ENCODE measurements around the gene OR2A12.
"Not testable (repeated sequence)": the region's sequence is repeated elsewhere in the genome, so short reads cannot be mapped to it uniquely, and the experiment has no call there.

OR2A12 gene

GRCh38 chr7:144049491-144049890, 36.6 kb upstream of the OR2A12 start:
- no peak for DNase-seq
- H3K27ac ChIP-seq: peak overlapping the region; percentile 77; the same call in 1 of the 2 replicates
- H3K27me3 ChIP-seq (ENCODE audit: insufficient read depth, low read depth, severe bottlenecking): no peaks in the 10 kb centered on the region
- no peak overlapping the region for H3K4me3 ChIP-seq (ENCODE audit: low read depth, low read length)
- TF ChIP-seq CTCF (IDR thresholded peaks at IDR 0.05; ENCODE audit: low read depth, low read length): no peak
- no peaks in the 10 kb centered on the region for H3K9me3 ChIP-seq (ENCODE audit: severe bottlenecking)
- no peaks in the 10 kb centered on the region for H3K36me3 ChIP-seq

GRCh38 chr7:144050093-144050492, 36.0 kb upstream of the OR2A12 start:
- H3K27ac ChIP-seq: peak overlapping the region; percentile 77
- TF ChIP-seq CTCF (IDR thresholded peaks at IDR 0.05; ENCODE audit: low read depth, low read length): no peak
- H3K9me3 ChIP-seq (ENCODE audit: severe bottlenecking): no peaks in the 10 kb centered on the region
- no peaks in the 10 kb centered on the region for H3K27me3 ChIP-seq (ENCODE audit: insufficient read depth, low read depth, severe bottlenecking)
- peak; percentile 75 for DNase-seq
- no peaks in the 10 kb centered on the region for H3K36me3 ChIP-seq
- no peak overlapping the region; the same call in 1 of the 2 replicates for H3K4me3 ChIP-seq (ENCODE audit: low read depth, low read length)

GRCh38 chr7:144050884-144051283, 35.2 kb upstream of the OR2A12 start:
- not testable (repeated sequence) for H3K27me3 ChIP-seq (ENCODE audit: insufficient read depth, low read depth, severe bottlenecking)
- peak overlapping the region; percentile 77 for H3K27ac ChIP-seq
- peak; percentile 28 for DNase-seq

GRCh38 chr7:144057954-144058353, 28.1 kb upstream of the OR2A12 start:
- H3K27ac ChIP-seq: no peak overlapping the region
- H3K9me3 ChIP-seq (ENCODE audit: severe bottlenecking): peaks cover 5% of the 10 kb centered on the region
- DNase-seq: no peak
- no peaks in the 10 kb centered on the region for H3K27me3 ChIP-seq (ENCODE audit: insufficient read depth, low read depth, severe bottlenecking)
- H3K4me3 ChIP-seq (ENCODE audit: low read depth, low read length): no peak overlapping the region
- no peaks in the 10 kb centered on the region for H3K36me3 ChIP-seq
- TF ChIP-seq CTCF (IDR thresholded peaks at IDR 0.05; ENCODE audit: low read depth, low read length): no peak

More at GRCh38 chr7:144050884-144051283, 35.2 kb upstream of the OR2A12 start:
- not testable (repeated sequence) for H3K36me3 ChIP-seq; H3K4me3 ChIP-seq (ENCODE audit: low read depth, low read length); H3K9me3 ChIP-seq (ENCODE audit: severe bottlenecking)

- no peak for DNase-seq
- Histone ChIP-seq H3K4me3 (ENCODE audit: low read depth, low read length) (no peak overlapping the region), H3K27ac (no peak overlapping the region), H3K36me3 (no peaks in the 10 kb centered on the region), H3K9me3 (ENCODE audit: severe bottlenecking) (peaks cover 3% of the 10 kb centered on the region), H3K27me3 (ENCODE audit: insufficient read depth, low read depth, severe bottlenecking) (no peaks in the 10 kb centered on the region)
- peak; percentile 33; the same call in 1 of the 2 replicates for TF ChIP-seq CTCF (IDR thresholded peaks at IDR 0.05; ENCODE audit: low read depth, low read length)
These were observed 22.4 kb upstream of the OR2A12 start for GRCh38 chr7:144063710-144064109.

- Histone ChIP-seq H3K27me3 (ENCODE audit: insufficient read depth, low read depth, severe bottlenecking) (no peaks in the 10 kb centered on the region), H3K4me3 (ENCODE audit: low read depth, low read length) (no peak within 1 kb of the TSS), H3K9me3 (ENCODE audit: severe bottlenecking) (no peaks in the 10 kb centered on the region), H3K27ac (peak within 1 kb of the TSS; percentile 26), H3K36me3 (no peaks in the 10 kb centered on the region)
- DNase-seq: no peak
- TF ChIP-seq CTCF (IDR thresholded peaks at IDR 0.05; ENCODE audit: low read depth, low read length): no peak
These were observed 16.6 kb upstream of the OR2A12 start, which contains the start of gene OR2A25 for GRCh38 chr7:144069511-144069910. Gene OR2A25 (plus strand): TSS chr7:144069811. CDS start chr7:144074220, 4,409 bp downstream.
